Aorta (tissue), 5 donors: ENCODE data around the gene ATOX1. TPM values are rescaled to one million over a fixed set of nuclear protein-coding genes. Genes with fewer than 3 reads are reported as not detected.
"Not testable (repeated sequence)": the region's sequence is repeated elsewhere in the genome, so short reads cannot be mapped to it uniquely, and the experiment has no call there.

Experiments used
- ATAC-seq: fragments of 200-7000 bp; cut with Tn5 transposase; one replicate; pipeline ENCODE4 v1.9.1; 2022; ENCODE audit warnings: moderate library complexity; ENCODE audit not compliant: low FRiP score
- DNase-seq, 2 donors: peaks; one replicate each; pipeline ENCODE4 v3.0.0-alpha.2; 2020
- H3K27ac ChIP-seq, 2 donors: one replicate each; pipeline ENCODE4 v1.5.1; 2013; ENCODE audit warnings: low read length in 2 of 2, mild to moderate bottlenecking in 2 of 2, moderate library complexity in 2 of 2, control low read depth in 1 of 2, inconsistent platforms in 1 of 2, low read depth in 1 of 2
- H3K27me3 ChIP-seq, 2 donors: one replicate each; pipeline ENCODE4 v1.6.1; 2013; ENCODE audit warnings: control low read depth in 1 of 2, low read length in 1 of 2, mild to moderate bottlenecking in 1 of 2, moderate library complexity in 1 of 2; ENCODE audit not compliant: insufficient read depth in 2 of 2, control insufficient read depth in 1 of 2
- H3K36me3 ChIP-seq, 2 donors: one replicate each; pipeline ENCODE4 v1.6.1; 2013; ENCODE audit warnings: control low read depth in 1 of 2, low read length in 1 of 2, mild to moderate bottlenecking in 1 of 2; ENCODE audit not compliant: insufficient read depth in 2 of 2, control insufficient read depth in 1 of 2
- H3K4me1 ChIP-seq, 2 donors: one replicate each; pipeline ENCODE4 v1.6.1; 2013; ENCODE audit warnings: low read length in 2 of 2, control low read depth in 1 of 2, mild to moderate bottlenecking in 1 of 2, moderate library complexity in 1 of 2; ENCODE audit not compliant: insufficient read depth in 2 of 2, control insufficient read depth in 1 of 2
- H3K4me3 ChIP-seq, 2 donors: one replicate each; pipeline ENCODE4 v1.5.1; 2013; ENCODE audit warnings: low read length in 2 of 2, control low read depth in 1 of 2, mild to moderate bottlenecking in 1 of 2
- H3K9me3 ChIP-seq: one replicate; pipeline ENCODE4 v1.6.1; 2013; ENCODE audit warnings: mild to moderate bottlenecking, low read length; ENCODE audit not compliant: control insufficient read depth
- WGBS, 2 donors: extraction: QIAGEN DNeasy Blood & Tissue Kit; methylation state at CpG; one replicate each; pipeline ENCODE4 v1.1.7; 2013; 5-methylcytosine and 5-hydroxymethylcytosine counted together
- intact Hi-C, 2 donors: fragments of 100-400 bp; cut with DNase I; formaldehyde crosslinking; loops; one replicate each; pipeline versions ENCODE4 v1.14.2 to v1.15.0; 2022
- polyA plus RNA-seq, 2 donors: library from polyadenylated mRNA; stranded (reverse); fragments of 200-250 nt; gene quantifications; one replicate each; pipeline ENCODE4 v1.2.3, GENCODE V29; 2013
- total RNA-seq, 2 donors: library from RNA; stranded (reverse); fragmentation: NEBNext Ultra II Directional; extraction: Animal tissue kit (Norgen Biotek cat#: 25700); gene quantifications; one replicate each; pipeline ENCODE4 v1.2.1, GENCODE V29; 2021
- donor health status: healthy with polysubstance abuse.
- donor health status: Bipolar disorder and iron deficiency.
- donor health status: DM: no; HTN: no; CAD: no.
- donor health status: DM: no; HTN: no; CAD: no.
- donor health status: DM: yes; HTN: yes; CAD: no.

Gene ATOX1
- total and polyA plus RNA-seq, 4 donors, result 61.7 to 210 (median 117) TPM

DNA sequence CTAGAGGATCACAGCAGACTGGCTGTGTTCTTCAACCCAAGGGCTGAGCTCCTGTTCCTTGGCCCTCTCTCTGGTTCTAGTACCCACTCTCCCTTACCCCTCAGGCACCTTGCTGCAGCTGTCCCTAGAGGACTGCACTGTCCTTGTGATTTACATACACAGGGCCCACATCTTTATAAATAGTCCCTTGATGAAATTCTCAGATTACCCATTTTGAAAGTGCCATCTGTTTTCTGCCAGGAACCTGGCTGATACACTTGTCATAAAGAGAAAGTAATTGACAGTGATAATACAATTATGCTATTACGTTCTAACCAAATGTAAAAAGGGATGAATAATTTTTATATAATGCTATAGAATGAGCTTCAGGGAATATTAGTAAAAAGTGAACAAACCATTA, 55.2 kb downstream of the ATOX1 start:
- no peak for DNase-seq
- Histone ChIP-seq H3K27me3 (no peaks in the 10 kb centered on the region), H3K4me1 (no peaks in the 10 kb centered on the region), H3K36me3 (no peaks in the 10 kb centered on the region), H3K9me3 (no peaks in the 10 kb centered on the region), H3K27ac (no peak overlapping the region), H3K4me3 (no peak overlapping the region)
- no peak for ATAC-seq
- intact Hi-C loops, result loop anchor here in 1 of 2 donors (5.0 kb wide), 1 partner anchor 36 kb away; no protein-coding TSS in a partner anchor
- 47 to 52% methylated on average over 1 of the region's 1 CpG for WGBS, 2 donors

GRCh38 chr5:151700820-151701219, 57.6 kb downstream of the ATOX1 start:
- Histone ChIP-seq H3K27me3 (no peaks in the 10 kb centered on the region), H3K4me1 (peaks cover 0 to 3% of the 10 kb centered on the region in 2 donors), H3K9me3 (no peaks in the 10 kb centered on the region), H3K4me3 (no peak overlapping the region), H3K27ac (peak overlapping the region in 1 of 2 donors; percentile 29), H3K36me3 (no peaks in the 10 kb centered on the region)
- intact Hi-C loops, result loop anchor here in 1 of 2 donors (5.0 kb wide), 1 partner anchor 34 kb away; no protein-coding TSS in a partner anchor
- no peak for DNase-seq
- ATAC-seq, result no peak

- peaks cover 0 to 3% of the 10 kb centered on the region in 2 donors for H3K4me1 ChIP-seq
- WGBS, 2 donors, result 42 to 67% methylated on average over 2 of the region's 2 CpGs
- H3K27ac ChIP-seq, result no peak overlapping the region
Measured at GRCh38 chr5:151700296-151700695, 58.1 kb downstream of the ATOX1 start.

GRCh38 chr5:151699071-151699901, 59.1 kb downstream of the ATOX1 start:
- 18 to 21% methylated on average over 13 of the region's 13 CpGs for WGBS, 2 donors
- intact Hi-C loops, result loop anchor here in 1 of 2 donors (5.0 kb wide), 1 partner anchor 37 kb away; no protein-coding TSS in a partner anchor
- H3K9me3 ChIP-seq, result no peaks in the 10 kb centered on the region
- peaks cover 0 to 3% of the 10 kb centered on the region in 2 donors for H3K4me1 ChIP-seq
- H3K27me3 ChIP-seq, result no peaks in the 10 kb centered on the region
- peak overlapping the region; percentile 86 to 96 for H3K27ac ChIP-seq
- no peak overlapping the region for H3K4me3 ChIP-seq
- DNase-seq (peak; percentile 92 to 93), ATAC-seq (peak; percentile 88)
- no peaks in the 10 kb centered on the region for H3K36me3 ChIP-seq

More at GRCh38 chr5:151700296-151700695, 58.1 kb downstream of the ATOX1 start:
- DNase-seq (no peak), ATAC-seq (no peak)
- no peak overlapping the region for H3K4me3 ChIP-seq
- H3K9me3 ChIP-seq, result no peaks in the 10 kb centered on the region
- H3K36me3 ChIP-seq, result no peaks in the 10 kb centered on the region
- intact Hi-C loops, result loop anchor here in 1 of 2 donors (5.0 kb wide), 1 partner anchor 33 kb away; no protein-coding TSS in a partner anchor
- H3K27me3 ChIP-seq, result no peaks in the 10 kb centered on the region

- not testable (repeated sequence) for DNase-seq, ATAC-seq, H3K27me3 ChIP-seq, H3K9me3 ChIP-seq, H3K4me3 ChIP-seq, H3K36me3 ChIP-seq, H3K4me1 ChIP-seq
- H3K27ac ChIP-seq, result peak overlapping the region; percentile 3 to 96
- 79 to 85% methylated on average over 4 of the region's 4 CpGs for WGBS, 2 donors
- intact Hi-C loops, result loop anchor here in 1 of 2 donors (5.0 kb wide), 1 partner anchor 36 kb away; no protein-coding TSS in a partner anchor
Measured at GRCh38 chr5:151698081-151698480, 60.4 kb downstream of the ATOX1 start.

DNA sequence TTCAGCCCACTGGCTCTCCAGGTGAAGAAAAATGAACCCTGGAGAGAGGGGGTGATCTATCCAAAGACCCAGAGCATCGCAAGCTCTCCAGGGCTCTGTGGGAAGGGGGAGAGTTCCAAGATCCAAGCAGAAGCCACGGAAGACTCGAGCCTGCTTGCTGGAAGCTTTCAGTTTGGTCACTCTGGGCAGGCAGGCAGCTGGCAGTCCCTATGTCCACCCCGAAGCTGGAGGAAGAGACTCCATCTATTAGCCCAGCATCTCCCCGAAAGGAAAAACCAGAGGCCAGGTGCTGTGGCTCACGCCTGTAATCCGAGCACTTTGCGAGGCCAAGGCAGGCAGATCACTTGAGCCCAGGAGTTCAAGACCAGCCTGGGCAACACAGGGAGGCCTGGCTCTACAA, 61.0 kb downstream of the ATOX1 start:
- Histone ChIP-seq H3K27me3 (no peaks in the 10 kb centered on the region), H3K36me3 (no peaks in the 10 kb centered on the region), H3K4me3 (no peak overlapping the region), H3K9me3 (no peaks in the 10 kb centered on the region), H3K27ac (peak overlapping the region; percentile 3 to 96), H3K4me1 (peaks cover 0 to 3% of the 10 kb centered on the region in 2 donors)
- ATAC-seq, result no peak
- no peak for DNase-seq
- intact Hi-C loops, result loop anchor here in 1 of 2 donors (5.0 kb wide), 1 partner anchor 35 kb away; no protein-coding TSS in a partner anchor
- WGBS, 2 donors, result 52 to 55% methylated on average over 8 of the region's 8 CpGs

GRCh38 chr5:151696470-151697061, 61.9 kb downstream of the ATOX1 start:
- ATAC-seq, result peak; percentile 75
- peak overlapping the region; percentile 96 to 98 for H3K27ac ChIP-seq
- intact Hi-C loops, result loop anchor here in 1 of 2 donors (5.0 kb wide), 1 partner anchor 34 kb away; no protein-coding TSS in a partner anchor
- no peaks in the 10 kb centered on the region for H3K9me3 ChIP-seq
- peaks cover 0 to 3% of the 10 kb centered on the region in 2 donors for H3K4me1 ChIP-seq
- no peaks in the 10 kb centered on the region for H3K36me3 ChIP-seq
- no peak overlapping the region for H3K4me3 ChIP-seq
- 3 to 7% methylated on average over 20 of the region's 20 CpGs for WGBS, 2 donors
- no peaks in the 10 kb centered on the region for H3K27me3 ChIP-seq
- peak; percentile 85 to 92 for DNase-seq

GRCh38 chr5:151695464-151695863, 63.0 kb downstream of the ATOX1 start:
- Histone ChIP-seq H3K27me3 (no peaks in the 10 kb centered on the region), H3K4me1 (peaks cover 0 to 3% of the 10 kb centered on the region in 2 donors), H3K36me3 (no peaks in the 10 kb centered on the region), H3K4me3 (no peak overlapping the region), H3K27ac (peak overlapping the region; percentile 29 to 96), H3K9me3 (no peaks in the 10 kb centered on the region)
- ATAC-seq, result no peak
- no peak for DNase-seq
- intact Hi-C loops, result loop anchor here in 1 of 2 donors (5.0 kb wide), 1 partner anchor 33 kb away; no protein-coding TSS in a partner anchor
- WGBS, 2 donors, result 69 to 82% methylated on average over 1 of the region's 1 CpG
